Measurements from ENCODE around the gene FAM83C. TPM values are rescaled to one million over a fixed set of nuclear protein-coding genes. Genes with fewer than 3 reads are reported as not detected.

Gene FAM83C
- total RNA-seq, 1 experiment from 2014 or later: not detected

GRCh38 chr20:35340436-35340835 lies 48.2 kb upstream of the FAM83C start:
- TF ChIP-seq EZH2phosphoT487 (IDR thresholded peaks at IDR 0.05; ENCODE audit: borderline replicate concordance, low read length): no peak
- TF ChIP-seq CTCF (conservative IDR thresholded peaks at IDR 0.05; ENCODE audit: low read depth, low read length): no peak
- TF ChIP-seq EZH2 (IDR thresholded peaks at IDR 0.05; ENCODE audit: low read length, unreplicated experiment): no peak
- peaks cover 13% of the 10 kb centered on the region; the same call in 1 of the 2 replicates for H3K36me3 ChIP-seq (ENCODE audit: low read depth, low read length)
- H3K9ac ChIP-seq (ENCODE audit: low read length): no peak overlapping the region
- no peaks in the 10 kb centered on the region for H3K79me2 ChIP-seq (ENCODE audit: low read length)
- ATAC-seq (no peak), DNase-seq (no peak)
- no peak overlapping the region for H2AFZ ChIP-seq (ENCODE audit: low read length)
- no peak overlapping the region for H3K27ac ChIP-seq (ENCODE audit: low read length)
- no peaks in the 10 kb centered on the region for H4K20me1 ChIP-seq (ENCODE audit: low read length)
- CTCF ChIA-PET: no interaction called here
- no TSS peak for BruUV-seq (replicated peaks)
- no peak overlapping the region for H3K4me2 ChIP-seq (ENCODE audit: low read length)
- H3K9me2 ChIP-seq (replicated peaks; ENCODE audit: low read length): no peaks in the 10 kb centered on the region
- intact Hi-C loops (cut with micrococcal nuclease): no loop called here
- H3K4me1 ChIP-seq (ENCODE audit: insufficient read depth, low read length): peaks cover 29% of the 10 kb centered on the region
- no peaks in the 10 kb centered on the region for H3K27me3 ChIP-seq (ENCODE audit: low read length)
- POLR2A ChIA-PET (ENCODE audit: unreplicated experiment): no interaction called here
- no peaks in the 10 kb centered on the region for H3F3A ChIP-seq (ENCODE audit: low read length, unreplicated experiment)
- no peak overlapping the region for H3K4me3 ChIP-seq (ENCODE audit: low read length)
- no peaks in the 10 kb centered on the region for H3K9me3 ChIP-seq (ENCODE audit: low read length)

- no peak for ATAC-seq
- Histone ChIP-seq H3K4me3 (ENCODE audit: low read length) (no peak overlapping the region), H3K9me3 (ENCODE audit: low read length) (no peaks in the 10 kb centered on the region), H3K27me3 (ENCODE audit: low read length) (no peaks in the 10 kb centered on the region), H3K36me3 (ENCODE audit: low read depth, low read length) (peaks cover 13% of the 10 kb centered on the region; the same call in 1 of the 2 replicates), H4K20me1 (ENCODE audit: low read length) (no peaks in the 10 kb centered on the region), H3K9ac (ENCODE audit: low read length) (no peak overlapping the region), H3K9me2 (replicated peaks; ENCODE audit: low read length) (no peaks in the 10 kb centered on the region), H3K27ac (ENCODE audit: low read length) (peak overlapping the region; percentile 52), H3K79me2 (ENCODE audit: low read length) (no peaks in the 10 kb centered on the region), H3K4me1 (ENCODE audit: insufficient read depth, low read length) (peaks cover 29% of the 10 kb centered on the region), H3K4me2 (ENCODE audit: low read length) (peak overlapping the region; percentile 16; the same call in 1 of the 2 replicates), H2AFZ (ENCODE audit: low read length) (no peak overlapping the region), H3F3A (ENCODE audit: low read length, unreplicated experiment) (no peaks in the 10 kb centered on the region)
- BruUV-seq (replicated peaks): no TSS peak
- TF ChIP-seq CTCF (conservative IDR thresholded peaks at IDR 0.05; ENCODE audit: low read depth, low read length) (no peak), EZH2phosphoT487 (IDR thresholded peaks at IDR 0.05; ENCODE audit: borderline replicate concordance, low read length) (no peak), EZH2 (IDR thresholded peaks at IDR 0.05; ENCODE audit: low read length, unreplicated experiment) (no peak)
- intact Hi-C loops (cut with micrococcal nuclease): loop anchor here (1.0 kb wide), 1 partner anchor 19 kb away; no protein-coding TSS in a partner anchor
- ChIA-PET CTCF (no interaction called here), POLR2A (ENCODE audit: unreplicated experiment) (no interaction called here)
- no peak for DNase-seq
These were observed 47.4 kb upstream of the FAM83C start for GRCh38 chr20:35339636-35340035.

GRCh38 chr20:35339007-35339406 lies 46.8 kb upstream of the FAM83C start:
- peak; percentile 95 for ATAC-seq
- peak; percentile 88 for DNase-seq
- TF ChIP-seq EZH2phosphoT487 (IDR thresholded peaks at IDR 0.05; ENCODE audit: borderline replicate concordance, low read length): no peak
- no peak for TF ChIP-seq EZH2 (IDR thresholded peaks at IDR 0.05; ENCODE audit: low read length, unreplicated experiment)
- no peak for TF ChIP-seq CTCF (conservative IDR thresholded peaks at IDR 0.05; ENCODE audit: low read depth, low read length)
- Histone ChIP-seq H3K4me1 (ENCODE audit: insufficient read depth, low read length) (peaks cover 23% of the 10 kb centered on the region), H3K36me3 (ENCODE audit: low read depth, low read length) (peaks cover 13% of the 10 kb centered on the region; the same call in 1 of the 2 replicates), H3K27me3 (ENCODE audit: low read length) (no peaks in the 10 kb centered on the region), H3K9me2 (replicated peaks; ENCODE audit: low read length) (no peaks in the 10 kb centered on the region), H3K4me2 (ENCODE audit: low read length) (peak overlapping the region; percentile 16; the same call in 1 of the 2 replicates), H3K9ac (ENCODE audit: low read length) (no peak overlapping the region), H2AFZ (ENCODE audit: low read length) (no peak overlapping the region), H3K79me2 (ENCODE audit: low read length) (no peaks in the 10 kb centered on the region), H3K9me3 (ENCODE audit: low read length) (no peaks in the 10 kb centered on the region), H3K27ac (ENCODE audit: low read length) (peak overlapping the region; percentile 52), H3F3A (ENCODE audit: low read length, unreplicated experiment) (no peaks in the 10 kb centered on the region), H4K20me1 (ENCODE audit: low read length) (no peaks in the 10 kb centered on the region), H3K4me3 (ENCODE audit: low read length) (no peak overlapping the region)
- no TSS peak for BruUV-seq (replicated peaks)
- POLR2A ChIA-PET (ENCODE audit: unreplicated experiment): no interaction called here
- CTCF ChIA-PET: no interaction called here
- intact Hi-C loops (cut with micrococcal nuclease): loop anchor here (1.0 kb wide), 1 partner anchor 19 kb away; no protein-coding TSS in a partner anchor
